ENCODE results near the gene DNAH7.

DNAH7 gene

GRCh38 chr2:195838002-195838401 is 230.6 kb downstream of the DNAH7 start:
- no peak overlapping the region for H2AFZ ChIP-seq (ENCODE audit: low read depth)
- H4K20me1 ChIP-seq (ENCODE audit: insufficient read depth): no peaks in the 10 kb centered on the region; the same call in 1 of the 2 replicates
- H3K4me1 ChIP-seq (ENCODE audit: low read depth, poor library complexity, severe bottlenecking): peaks cover 4% of the 10 kb centered on the region
- no peaks in the 10 kb centered on the region for H3K79me2 ChIP-seq (ENCODE audit: insufficient read depth, low read depth)
- no peak overlapping the region for H3K4me3 ChIP-seq (IDR thresholded peaks at IDR 0.05; ENCODE audit: insufficient read depth, low read depth, low read length)
- H3K9ac ChIP-seq: no peak overlapping the region
- H3K27ac ChIP-seq: no peak overlapping the region
- H3K27me3 ChIP-seq (ENCODE audit: insufficient read depth, low read depth): no peaks in the 10 kb centered on the region
- no peak for TF ChIP-seq CTCF (conservative IDR thresholded peaks at IDR 0.05; ENCODE audit: low read depth, low read length)
- no peak overlapping the region for H3K4me2 ChIP-seq
- H3K36me3 ChIP-seq (ENCODE audit: insufficient read depth): no peaks in the 10 kb centered on the region

- Histone ChIP-seq H2AFZ (ENCODE audit: low read depth) (no peak overlapping the region), H4K20me1 (ENCODE audit: insufficient read depth) (no peaks in the 10 kb centered on the region; the same call in 1 of the 2 replicates), H3K9ac (no peak overlapping the region), H3K4me1 (ENCODE audit: low read depth, poor library complexity, severe bottlenecking) (no peaks in the 10 kb centered on the region), H3K79me2 (ENCODE audit: insufficient read depth, low read depth) (no peaks in the 10 kb centered on the region), H3K4me3 (IDR thresholded peaks at IDR 0.05; ENCODE audit: insufficient read depth, low read depth, low read length) (no peak overlapping the region), H3K4me2 (no peak overlapping the region), H3K36me3 (ENCODE audit: insufficient read depth) (no peaks in the 10 kb centered on the region), H3K27me3 (ENCODE audit: insufficient read depth, low read depth) (no peaks in the 10 kb centered on the region), H3K27ac (no peak overlapping the region)
- TF ChIP-seq CTCF (conservative IDR thresholded peaks at IDR 0.05; ENCODE audit: low read depth, low read length): no peak
These were observed 232.6 kb downstream of the DNAH7 start for GRCh38 chr2:195836002-195836401.

- no peak overlapping the region for H2AFZ ChIP-seq (ENCODE audit: low read depth)
- H3K4me3 ChIP-seq (IDR thresholded peaks at IDR 0.05; ENCODE audit: insufficient read depth, low read depth, low read length): no peak overlapping the region
- no peaks in the 10 kb centered on the region for H3K4me1 ChIP-seq (ENCODE audit: low read depth, poor library complexity, severe bottlenecking)
- TF ChIP-seq CTCF (conservative IDR thresholded peaks at IDR 0.05; ENCODE audit: low read depth, low read length): no peak
- H3K79me2 ChIP-seq (ENCODE audit: insufficient read depth, low read depth): no peaks in the 10 kb centered on the region
- no peak overlapping the region for H3K9ac ChIP-seq
- H3K27me3 ChIP-seq (ENCODE audit: insufficient read depth, low read depth): no peaks in the 10 kb centered on the region
- H3K27ac ChIP-seq: no peak overlapping the region
- H3K4me2 ChIP-seq: no peak overlapping the region
- H3K36me3 ChIP-seq (ENCODE audit: insufficient read depth): no peaks in the 10 kb centered on the region
- H4K20me1 ChIP-seq (ENCODE audit: insufficient read depth): no peaks in the 10 kb centered on the region; the same call in 1 of the 2 replicates
These were observed 233.8 kb downstream of the DNAH7 start for GRCh38 chr2:195834836-195835235.

- Histone ChIP-seq H4K20me1 (ENCODE audit: insufficient read depth) (no peaks in the 10 kb centered on the region), H3K4me3 (IDR thresholded peaks at IDR 0.05; ENCODE audit: insufficient read depth, low read depth, low read length) (no peak overlapping the region), H3K36me3 (ENCODE audit: insufficient read depth) (no peaks in the 10 kb centered on the region), H3K27ac (no peak overlapping the region), H3K9ac (no peak overlapping the region), H2AFZ (ENCODE audit: low read depth) (no peak overlapping the region), H3K79me2 (ENCODE audit: insufficient read depth, low read depth) (no peaks in the 10 kb centered on the region), H3K27me3 (ENCODE audit: insufficient read depth, low read depth) (no peaks in the 10 kb centered on the region), H3K4me2 (no peak overlapping the region), H3K4me1 (ENCODE audit: low read depth, poor library complexity, severe bottlenecking) (no peaks in the 10 kb centered on the region)
- no peak for TF ChIP-seq CTCF (conservative IDR thresholded peaks at IDR 0.05; ENCODE audit: low read depth, low read length)
These were observed 237.4 kb downstream of the DNAH7 start for GRCh38 chr2:195830968-195831950.
